H1 (cell line): ENCODE measurements around the gene ADARB2. TPM values are rescaled to one million over a fixed set of nuclear protein-coding genes. Genes with fewer than 3 reads are reported as not detected.

Experiments
- CTCF ChIA-PET: fragments of 300-600 bp; sonication (Branson Sonifier 250); formaldehyde crosslinking; loops from one replicate; lab custom pipeline; 2021; ENCODE audit not compliant: partially characterized antibody; lab: Charles Lee
- POLR2A ChIA-PET: fragments of 300-600 bp; sonication (Branson Sonifier 250); formaldehyde crosslinking; loops from one replicate; lab custom pipeline; 2021; ENCODE audit warnings: inconsistent platforms; ENCODE audit not compliant: partially characterized antibody; lab: Charles Lee
- DNase-seq, 2 experiments: peaks; one replicate each; pipeline versions ENCODE4 v3.0.0 to v3.0.0-alpha.2; 2010 to 2022; ENCODE audit warnings: low spot score in 2 of 2, low read depth in 1 of 2, mixed read lengths in 1 of 2
- FAIRE-seq: peaks from 2 replicates; lab custom pipeline; 2011; peaks lifted over from hg19 to GRCh38; lab: Jason Lieb, UNC
- H2AFZ ChIP-seq: 2 replicates; pipeline ENCODE4 v1.8.1; 2012; ENCODE audit warnings: low read length, inconsistent platforms
- H2AK5ac ChIP-seq: 2 replicates; pipeline ENCODE4 v1.6.1; 2013; ENCODE audit warnings: low read depth, low read length
- H2BK120ac ChIP-seq: replicated peaks from 2 replicates; pipeline ENCODE3; 2013; ENCODE audit warnings: low read depth, low read length, inconsistent platforms
- H2BK12ac ChIP-seq: 2 replicates; pipeline ENCODE4 v1.6.1; 2013; ENCODE audit warnings: low read depth, low read length
- H2BK15ac ChIP-seq: 2 replicates; pipeline ENCODE4 v1.6.1; 2013; ENCODE audit warnings: low read length
- H2BK20ac ChIP-seq: 2 replicates; pipeline ENCODE4 v1.6.1; 2013; ENCODE audit warnings: low read length
- H2BK5ac ChIP-seq: 2 replicates; pipeline ENCODE4 v1.6.1; 2013; ENCODE audit warnings: low read depth, low read length
- H3K14ac ChIP-seq: 2 replicates; pipeline ENCODE4 v1.6.1; 2013; ENCODE audit warnings: inconsistent platforms; ENCODE audit not compliant: insufficient read length
- H3K18ac ChIP-seq: 2 replicates; pipeline ENCODE4 v1.6.1; 2013; ENCODE audit warnings: low read length; ENCODE audit errors: extremely low read depth
- H3K23ac ChIP-seq: 2 replicates; pipeline ENCODE4 v1.6.1; 2013; ENCODE audit warnings: inconsistent platforms; ENCODE audit not compliant: insufficient read length
- H3K23me2 ChIP-seq: 2 replicates; pipeline ENCODE4 v1.6.1; 2013; ENCODE audit warnings: low read depth, low read length
- H3K27ac ChIP-seq: 2 replicates; pipeline ENCODE4 v1.6.1; 2011; ENCODE audit warnings: low read depth, low read length, inconsistent platforms
- H3K27me3 ChIP-seq, 4 experiments: replicated peaks in 1 of 4; 1 replicate in 1 of 4; 2 replicates in 3 of 4; pipeline versions ENCODE4 v1.6.1 to v1.8.1; 2011 to 2013; ENCODE audit warnings: low read length in 3 of 4, mild to moderate bottlenecking in 3 of 4, inconsistent platforms in 2 of 4, mixed read lengths in 2 of 4, moderate library complexity in 1 of 4; ENCODE audit not compliant: control insufficient read depth in 3 of 4, insufficient read depth in 3 of 4; ENCODE audit errors: extremely low read depth in 1 of 4
- H3K36me3 ChIP-seq, 4 experiments: 2 replicates each; pipeline versions ENCODE4 v1.6.1 to v1.8.1; 2011 to 2013; ENCODE audit warnings: mild to moderate bottlenecking in 4 of 4, low read length in 3 of 4, moderate library complexity in 2 of 4, control low read depth in 1 of 4, inconsistent platforms in 1 of 4; ENCODE audit not compliant: insufficient read depth in 4 of 4, control insufficient read depth in 2 of 4
- H3K4ac ChIP-seq: replicated peaks from 2 replicates; pipeline ENCODE3; 2013; ENCODE audit warnings: low read length, low read depth, mixed read lengths, inconsistent platforms; ENCODE audit not compliant: insufficient read length
- H3K4me1 ChIP-seq, 4 experiments: replicated peaks in 1 of 4; 1 replicate in 1 of 4; 2 replicates in 3 of 4; pipeline versions ENCODE4 v1.6.1 to v1.8.1; 2011 to 2013; ENCODE audit warnings: low read length in 3 of 4, inconsistent platforms in 2 of 4, mixed read lengths in 1 of 4; ENCODE audit not compliant: insufficient read depth in 4 of 4, control insufficient read depth in 3 of 4
- H3K4me2 ChIP-seq, 2 experiments: 2 replicates each; pipeline versions ENCODE4 v1.6.1 to v1.8.1; 2011 to 2013; ENCODE audit warnings: low read depth in 2 of 2, low read length in 2 of 2, control low read depth in 1 of 2, inconsistent platforms in 1 of 2, mild to moderate bottlenecking in 1 of 2; ENCODE audit not compliant: insufficient read depth in 1 of 2
- H3K4me3 ChIP-seq, 4 experiments: fragments of 200-600, 300-600 bp in 1 of 4; sonication (generic), shearing (Covaris generic), sonication (Bioruptor Twin) in 1 of 4; 2 replicates each; pipeline versions ENCODE4 v1.5.1 to v1.8.1; 2011 to 2016; ENCODE audit warnings: low read length in 4 of 4, low read depth in 3 of 4, control low read depth in 2 of 4, inconsistent platforms in 2 of 4, mild to moderate bottlenecking in 2 of 4, mixed read lengths in 1 of 4, moderate library complexity in 1 of 4; ENCODE audit not compliant: insufficient read depth in 2 of 4; ENCODE audit errors: extremely low read depth in 1 of 4
- H3K56ac ChIP-seq: replicated peaks from 2 replicates; pipeline ENCODE3; 2013; ENCODE audit warnings: low read depth, mild to moderate bottlenecking, mixed read lengths, low read length, inconsistent platforms; ENCODE audit not compliant: insufficient read length
- H3K79me1 ChIP-seq: 2 replicates; pipeline ENCODE4 v1.6.1; 2013; ENCODE audit warnings: low read depth, low read length, control low read depth
- H3K79me2 ChIP-seq, 2 experiments: 2 replicates each; pipeline versions ENCODE4 v1.6.1 to v1.8.1; 2012 to 2013; ENCODE audit warnings: low read length in 2 of 2, mild to moderate bottlenecking in 2 of 2, inconsistent platforms in 1 of 2; ENCODE audit not compliant: insufficient read depth in 2 of 2, control insufficient read depth in 1 of 2
- H3K9ac ChIP-seq, 4 experiments: replicated peaks in 1 of 4; 1 replicate in 1 of 4; 2 replicates in 3 of 4; pipeline versions ENCODE4 v1.6.1 to v1.8.1; 2011 to 2013; ENCODE audit warnings: low read depth in 3 of 4, low read length in 3 of 4, control low read depth in 2 of 4, mild to moderate bottlenecking in 2 of 4, moderate library complexity in 2 of 4, inconsistent platforms in 1 of 4; ENCODE audit errors: extremely low read depth in 1 of 4
- H3K9me3 ChIP-seq, 2 experiments: 2 replicates each; pipeline versions ENCODE4 v1.6.1 to v1.8.1; 2012 to 2013; ENCODE audit warnings: mild to moderate bottlenecking in 2 of 2, moderate library complexity in 2 of 2, control low read depth in 1 of 2, inconsistent platforms in 1 of 2, low read depth in 1 of 2, low read length in 1 of 2, mixed read lengths in 1 of 2; ENCODE audit not compliant: insufficient read depth in 2 of 2
- H4K20me1 ChIP-seq, 2 experiments: replicated peaks in 1 of 2; 2 replicates each; pipeline versions ENCODE3 to v1.8.1; 2011 to 2013; ENCODE audit warnings: inconsistent platforms in 2 of 2, low read length in 2 of 2, mild to moderate bottlenecking in 1 of 2; ENCODE audit not compliant: insufficient read depth in 2 of 2, control insufficient read depth in 1 of 2
- H4K5ac ChIP-seq: 2 replicates; pipeline ENCODE4 v1.6.1; 2013; ENCODE audit warnings: low read length, low read depth, mixed read lengths, inconsistent platforms; ENCODE audit not compliant: insufficient read length
- H4K8ac ChIP-seq: 2 replicates; pipeline ENCODE4 v1.8.0; 2013; ENCODE audit warnings: mild to moderate bottlenecking, moderate library complexity, low read length, inconsistent platforms; ENCODE audit not compliant: insufficient read depth; ENCODE audit errors: extremely low read depth
- H4K91ac ChIP-seq: replicated peaks from 2 replicates; pipeline ENCODE3; 2013; ENCODE audit warnings: low read length, mixed read lengths, inconsistent platforms; ENCODE audit not compliant: insufficient read length
- ATF2 ChIP-seq: IDR thresholded peaks from 2 replicates; pipeline ENCODE4 v1.6.1; 2012; ENCODE audit warnings: low read length, inconsistent platforms
- CHD1 ChIP-seq: IDR thresholded peaks from 2 replicates; pipeline ENCODE4 v1.6.1; 2012; ENCODE audit warnings: low read depth, low read length, improper control_type of control experiment
- CTBP2 ChIP-seq: IDR thresholded peaks from 2 replicates; pipeline ENCODE4 v1.7.0; 2011; ENCODE audit warnings: borderline replicate concordance, mild to moderate bottlenecking, moderate library complexity, mixed read lengths, low read length; ENCODE audit not compliant: insufficient read depth, insufficient read length
- HDAC2 ChIP-seq, 2 experiments: fragments of 300-600 bp in 1 of 2; sonication (generic) in 1 of 2; IDR thresholded peaks; 2 replicates each; pipeline ENCODE4 v1.6.1; 2011 to 2012; ENCODE audit warnings: low read depth in 2 of 2, low read length in 2 of 2, mild to moderate bottlenecking in 2 of 2, moderate library complexity in 2 of 2, borderline replicate concordance in 1 of 2, inconsistent platforms in 1 of 2
- KDM1A ChIP-seq: fragments of 200-600, 300-600 bp; sonication (generic); IDR thresholded peaks from 2 replicates; pipeline ENCODE4 v1.7.1; 2016; ENCODE audit warnings: mild to moderate bottlenecking, low read length, borderline replicate concordance
- PHF8 ChIP-seq: fragments of 200-600 bp; sonication (generic); conservative IDR thresholded peaks from 2 replicates; pipeline ENCODE4 v1.7.1; 2012; ENCODE audit warnings: low read depth, mild to moderate bottlenecking, inconsistent platforms, low read length, moderate library complexity
- RXRA ChIP-seq: IDR thresholded peaks from 2 replicates; pipeline ENCODE4 v1.6.1; 2011; ENCODE audit warnings: low read depth, mild to moderate bottlenecking, low read length, moderate library complexity; ENCODE audit not compliant: insufficient read depth
- SIX5 ChIP-seq: IDR thresholded peaks from 2 replicates; pipeline ENCODE4 v1.6.1; 2011; ENCODE audit warnings: mild to moderate bottlenecking, low read depth, low read length
- YY1 ChIP-seq: IDR thresholded peaks from 2 replicates; pipeline ENCODE4 v1.6.1; 2011; ENCODE audit warnings: low read depth, mild to moderate bottlenecking, low read length
- WGBS, 2 experiments: shearing (Covaris generic) in 1 of 2; methylation state at CpG; one replicate each; pipeline versions ENCODE4 v1.1.6 to v1.1.7; 2013 to 2015; ENCODE audit warnings: low lambda C conversion rate in 2 of 2, mixed read lengths in 2 of 2, inconsistent platforms in 1 of 2, low coverage in 1 of 2, missing lambda C conversion rate in 1 of 2; ENCODE audit not compliant: insufficient replicate concordance in 2 of 2, insufficient coverage in 1 of 2, insufficient read length in 1 of 2; ENCODE audit errors: extremely low coverage in 1 of 2, missing lambda C conversion rate in 1 of 2; 5-methylcytosine and 5-hydroxymethylcytosine counted together
- polyA plus RNA-seq, 7 experiments: library from polyadenylated mRNA; depleted of rRNA in 3 of 7; stranded (reverse) in 5 of 7; unstranded in 2 of 7; fragments of >200 nt in 5 of 7; fragments of 200-250 nt in 2 of 7; gene quantifications; 1 replicate in 5 of 7; 2 replicates in 1 of 7; 4 replicates in 1 of 7; pipeline versions ENCODE4 v1.2.1 to v1.2.3, GENCODE V29; 2011 to 2013; ENCODE audit warnings: missing spikeins in 2 of 7, mixed read lengths in 2 of 7
- total RNA-seq: library from RNA; stranded (reverse); fragmentation: NEBNext Ultra II Directional; extraction: Animal tissue kit (Norgen Biotek cat#: 25700); gene quantifications from 2 replicates; pipeline ENCODE4 v1.2.1, GENCODE V29; 2021
- TF ChIP-seq, protein P1 (sequence below): IDR thresholded peaks from 2 replicates; pipeline ENCODE4 v1.6.1; 2011; ENCODE audit warnings: low read length, improper control_type of control experiment

The ADARB2 gene
- total and polyA plus RNA-seq, 2 of the 8 experiments (the other 6 are each of a cell fraction or from before 2014, with no cell fraction given) = 2.2 to 2.8 TPM

- H3K4ac ChIP-seq = no peak overlapping the region
- H2AK5ac ChIP-seq = no peak overlapping the region
- H3K27ac ChIP-seq = no peak overlapping the region
- H4K91ac ChIP-seq = no peak overlapping the region
- H2BK20ac ChIP-seq = no peak overlapping the region
- H2AFZ ChIP-seq = no peak overlapping the region
- no peak overlapping the region for H2BK15ac ChIP-seq
- no peaks in the 10 kb centered on the region; a peak in 1 of 4 replicates for H3K9me3 ChIP-seq
- H2BK12ac ChIP-seq = no peak overlapping the region
- peaks cover 0 to 7% (median 2%) of the 10 kb centered on the region in 4 experiments; a peak in 4 of 7 replicates for H3K4me1 ChIP-seq
- H3K18ac ChIP-seq = no peak overlapping the region
- H3K9ac ChIP-seq = no peak overlapping the region
- no peak overlapping the region for H3K4me2 ChIP-seq
- H3K14ac ChIP-seq = no peak overlapping the region
- no peaks in the 10 kb centered on the region for H3K27me3 ChIP-seq
- no peaks in the 10 kb centered on the region for H3K79me1 ChIP-seq
- H2BK120ac ChIP-seq = no peak overlapping the region
- no peaks in the 10 kb centered on the region for H3K36me3 ChIP-seq
- H3K56ac ChIP-seq = no peak overlapping the region
- H4K5ac ChIP-seq = no peak overlapping the region
- peaks cover 0 to 7% of the 10 kb centered on the region in 2 experiments for H4K20me1 ChIP-seq
- POLR2A ChIA-PET = no interaction called here
- H3K23me2 ChIP-seq = peaks cover 14% of the 10 kb centered on the region; the same call in 1 of the 2 replicates
- H3K79me2 ChIP-seq = no peaks in the 10 kb centered on the region
- H3K23ac ChIP-seq = no peak overlapping the region
- DNase-seq = no peak
- no peak for FAIRE-seq
- no peak overlapping the region; the same call in 1 of the 2 replicates for H4K8ac ChIP-seq
- no peak overlapping the region; a peak in 1 of 8 replicates for H3K4me3 ChIP-seq
- WGBS, 2 experiments = 95% methylated on average over 7 of the region's 7 CpGs; no CpG with 5 or more reads in 1 of the 2 experiments
- H2BK5ac ChIP-seq = no peak overlapping the region
- CTCF ChIA-PET = interaction anchor here (1.0 to 2.2 kb wide), 2 partner anchors 27 to 45 kb away, joined by 3 to 10 read pairs; no protein-coding TSS in a partner anchor
- TF ChIP-seq, protein P1, sequence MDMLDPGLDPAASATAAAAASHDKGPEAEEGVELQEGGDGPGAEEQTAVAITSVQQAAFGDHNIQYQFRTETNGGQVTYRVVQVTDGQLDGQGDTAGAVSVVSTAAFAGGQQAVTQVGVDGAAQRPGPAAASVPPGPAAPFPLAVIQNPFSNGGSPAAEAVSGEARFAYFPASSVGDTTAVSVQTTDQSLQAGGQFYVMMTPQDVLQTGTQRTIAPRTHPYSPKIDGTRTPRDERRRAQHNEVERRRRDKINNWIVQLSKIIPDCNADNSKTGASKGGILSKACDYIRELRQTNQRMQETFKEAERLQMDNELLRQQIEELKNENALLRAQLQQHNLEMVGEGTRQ = no peak
- no peak for TF ChIP-seq ATF2
- no peak for TF ChIP-seq CTBP2
- TF ChIP-seq RXRA = no peak
- no peak for TF ChIP-seq PHF8
- TF ChIP-seq YY1 = no peak
- no peak for TF ChIP-seq CHD1
- no peak for TF ChIP-seq SIX5
- TF ChIP-seq KDM1A = no peak
- no peak for TF ChIP-seq HDAC2 (IDR thresholded peaks at IDR 0.05; ENCODE audit: borderline replicate concordance in 1 of 2, low read depth in 2 of 2, low read length in 2 of 2)
Observed at GRCh38 chr10:1449021-1449420, 288.3 kb downstream of the ADARB2 start.
